Middle frontal gyrus (tissue), 1 donor: ENCODE measurements around the gene NRXN3.

Source experiments
- DNase-seq: peaks from one replicate; pipeline ENCODE4 v3.0.0-alpha.2; 2015; ENCODE audit warnings: low spot score; ENCODE audit errors: extremely low spot score

Gene NRXN3

DNA sequence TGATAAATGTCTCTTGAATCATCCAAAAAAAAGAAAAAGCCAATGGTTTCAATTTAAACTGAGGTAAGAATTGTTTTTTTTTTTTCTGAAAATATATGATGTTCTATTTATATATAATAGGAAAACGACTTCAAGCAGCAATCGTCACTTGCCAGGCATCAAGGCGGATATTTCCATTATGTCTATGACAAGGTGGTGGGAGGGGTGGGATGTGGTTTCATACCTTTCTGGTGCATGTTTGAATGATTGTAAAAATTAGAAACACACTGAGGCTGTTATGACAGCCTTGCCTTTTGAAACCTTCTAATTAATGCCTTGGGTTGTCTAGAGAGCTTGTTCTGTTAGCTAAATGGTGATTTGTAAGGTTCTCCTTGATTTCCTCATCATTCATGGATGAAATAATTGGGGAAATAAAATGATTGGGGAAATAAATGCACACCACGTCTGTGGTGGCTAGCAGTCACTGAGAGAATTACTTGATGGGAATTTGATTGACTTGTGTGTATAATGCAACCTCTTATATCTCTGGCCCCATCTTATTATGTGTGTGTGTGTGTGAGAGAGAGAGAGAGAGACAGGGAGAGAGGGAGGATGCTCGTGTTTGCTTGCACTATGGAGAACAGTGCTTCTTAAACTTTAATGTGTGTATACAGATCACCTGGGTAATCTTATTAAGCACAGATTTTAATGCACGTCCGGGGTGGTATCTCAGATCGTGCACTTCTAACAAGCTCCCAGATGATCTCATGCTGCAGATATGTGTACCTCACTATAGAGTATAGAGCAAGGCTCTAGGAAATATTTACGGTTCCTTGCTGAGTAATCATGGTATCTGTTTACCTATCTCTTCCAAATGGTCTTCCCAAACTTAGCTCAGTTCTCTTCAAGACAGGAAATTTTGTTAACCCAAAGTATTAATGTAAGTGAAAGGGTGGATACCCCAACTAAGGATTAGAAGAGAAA lies 1538.5 kb downstream of the NRXN3 start:
- DNase-seq, result no peak

DNA sequence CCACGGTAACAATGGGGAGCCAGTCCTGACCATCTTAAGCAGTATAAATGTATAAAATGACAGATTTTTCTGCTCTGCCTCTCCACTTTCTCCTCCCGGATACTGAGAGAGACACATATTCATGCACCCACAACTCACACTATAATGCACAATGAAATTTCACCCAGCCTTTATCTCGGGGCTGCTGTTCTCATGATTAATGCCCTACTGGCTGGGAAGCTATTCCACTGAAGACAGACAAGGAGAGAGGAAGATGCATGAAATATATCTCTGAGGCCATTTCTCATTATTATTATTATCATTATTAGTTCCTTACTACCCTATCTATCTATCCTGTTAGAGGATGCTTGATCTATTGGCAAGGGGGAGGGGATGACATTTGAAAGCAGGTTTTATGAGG lies 1539.4 kb downstream of the NRXN3 start:
- no peak for DNase-seq

DNA sequence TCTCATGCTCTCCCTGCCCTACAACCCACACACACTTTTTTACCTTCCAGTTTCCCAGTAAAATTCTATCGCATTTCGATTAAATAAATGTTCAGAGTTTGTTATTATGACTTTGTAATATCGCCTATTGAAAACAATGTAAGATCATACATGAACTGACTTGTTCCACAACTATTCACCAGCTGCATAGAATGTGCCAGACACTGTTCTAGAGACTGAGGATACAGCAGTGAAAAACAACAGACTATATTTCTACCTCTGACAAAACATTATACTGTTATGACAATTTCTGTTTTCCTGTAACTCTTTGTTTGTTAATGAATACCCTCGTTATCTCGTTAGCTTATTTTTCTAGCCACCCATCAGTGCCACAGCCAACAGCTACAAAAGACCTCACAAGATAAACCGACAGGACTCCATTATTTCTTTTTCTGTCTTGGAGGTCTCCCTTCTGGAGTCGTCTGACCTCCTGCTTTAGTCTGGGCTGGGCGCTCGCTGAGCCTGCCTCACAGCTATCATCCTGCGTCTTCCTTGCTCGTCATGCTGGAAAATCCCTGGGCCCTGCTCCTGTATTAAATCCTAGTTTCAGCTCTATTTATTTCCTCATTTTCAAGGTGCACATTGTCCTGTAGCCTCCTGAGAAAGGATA lies 1542.3 kb downstream of the NRXN3 start:
- no peak for DNase-seq

- DNase-seq, result no peak
These were observed 1551.4 kb downstream of the NRXN3 start for GRCh38 chr14:79721399-79722084.

- no peak for DNase-seq
These were observed 1555.0 kb downstream of the NRXN3 start for GRCh38 chr14:79724934-79725717.

- DNase-seq, result no peak
These were observed 1557.7 kb downstream of the NRXN3 start for GRCh38 chr14:79727900-79728299.

- DNase-seq, result no peak
These were observed 1558.2 kb downstream of the NRXN3 start for GRCh38 chr14:79728331-79728730.

DNA sequence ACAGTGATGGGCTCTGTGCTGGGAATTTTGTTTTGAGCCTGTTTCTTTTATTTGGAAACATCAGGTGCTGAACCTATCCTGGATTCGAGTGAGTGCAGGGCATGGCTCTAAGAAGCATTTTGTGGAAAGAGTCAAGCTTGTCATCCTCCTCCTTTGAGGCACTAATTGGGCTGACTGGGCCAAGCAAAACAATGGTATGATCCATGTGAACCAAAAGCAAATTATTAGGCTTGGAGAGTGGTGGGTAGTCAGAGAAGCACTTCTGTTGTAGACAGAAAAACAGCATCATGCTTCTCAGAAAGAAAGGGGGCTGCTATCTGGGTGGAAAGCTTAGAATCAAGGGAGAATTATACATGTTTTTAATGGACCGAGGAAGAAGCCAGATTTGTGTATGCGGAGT lies 1559.6 kb downstream of the NRXN3 start:
- no peak for DNase-seq

GRCh38 chr14:79730196-79730595 lies 1560.0 kb downstream of the NRXN3 start:
- DNase-seq, result no peak

GRCh38 chr14:79730953-79731352 lies 1560.8 kb downstream of the NRXN3 start:
- no peak for DNase-seq

DNA sequence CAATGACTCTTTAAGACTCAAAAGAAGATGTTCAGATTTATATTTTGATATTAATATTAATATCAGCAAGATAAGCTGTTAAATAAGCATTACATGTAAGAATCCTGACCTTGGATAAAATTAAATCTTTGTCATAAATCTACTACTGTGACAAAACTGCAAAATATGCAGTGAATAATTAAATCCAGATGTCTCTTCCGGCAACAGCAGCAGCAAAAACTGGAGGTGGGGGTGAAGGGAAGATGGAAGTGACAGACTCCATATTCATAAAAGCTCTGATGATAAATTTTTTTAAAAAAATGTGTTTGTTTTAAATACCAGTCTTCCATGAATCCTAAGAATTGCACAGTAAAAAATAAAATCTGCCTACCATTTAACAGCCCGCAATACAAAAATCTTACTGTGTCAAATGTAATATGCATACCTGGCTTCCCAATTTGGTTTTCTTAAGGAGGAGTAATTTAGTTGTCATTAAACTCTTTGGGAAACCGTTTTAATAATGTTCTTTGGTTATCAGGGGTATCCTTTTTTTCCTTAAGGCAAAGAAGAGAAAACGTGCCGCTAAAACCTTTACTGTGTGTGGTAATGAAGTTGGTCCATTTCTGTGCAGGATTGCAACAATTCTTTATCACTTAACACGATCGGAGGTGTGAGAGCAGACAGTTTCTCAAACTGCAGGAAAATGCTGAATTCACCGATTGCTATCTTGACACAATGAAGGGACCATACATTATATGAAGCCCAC lies 1562.9 kb downstream of the NRXN3 start:
- no peak for DNase-seq

DNA sequence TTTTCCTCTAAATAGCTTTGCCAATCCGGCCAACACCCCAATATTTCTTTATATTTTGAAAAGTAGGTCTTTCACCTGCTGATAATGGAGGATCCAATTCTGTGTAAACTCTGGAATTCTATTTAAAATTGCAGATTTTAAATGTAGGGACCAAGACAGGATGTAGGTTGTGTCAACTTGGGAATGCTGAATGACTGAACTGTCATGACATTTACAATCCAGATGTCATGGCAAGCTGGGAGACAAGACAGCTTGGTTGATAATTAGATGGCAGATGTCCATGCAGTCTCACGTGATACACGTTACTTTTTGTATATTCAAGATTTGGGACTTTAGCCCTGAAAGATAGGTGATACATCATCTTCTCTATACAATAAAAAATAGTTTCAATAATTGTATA lies 1564.0 kb downstream of the NRXN3 start:
- no peak for DNase-seq

DNA sequence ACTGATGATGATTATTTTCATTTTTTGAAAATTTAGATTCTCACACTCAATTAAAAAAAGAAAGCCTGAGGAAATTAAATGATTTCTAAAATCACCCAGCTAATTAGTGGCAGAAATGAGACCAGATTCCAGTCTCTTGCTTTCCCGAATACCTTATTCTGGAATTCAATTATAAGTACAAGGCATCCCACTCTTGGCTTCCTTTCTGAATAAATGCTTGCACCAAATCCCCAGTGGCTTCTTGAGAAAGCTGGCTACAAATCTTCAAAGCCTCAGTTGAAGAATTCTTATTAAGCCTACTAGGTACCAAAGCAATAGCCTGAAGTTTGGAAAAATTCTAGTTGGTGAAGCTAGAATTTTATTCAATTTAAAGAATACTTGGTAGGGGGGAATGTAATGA lies 1564.5 kb downstream of the NRXN3 start:
- no peak for DNase-seq

DNA sequence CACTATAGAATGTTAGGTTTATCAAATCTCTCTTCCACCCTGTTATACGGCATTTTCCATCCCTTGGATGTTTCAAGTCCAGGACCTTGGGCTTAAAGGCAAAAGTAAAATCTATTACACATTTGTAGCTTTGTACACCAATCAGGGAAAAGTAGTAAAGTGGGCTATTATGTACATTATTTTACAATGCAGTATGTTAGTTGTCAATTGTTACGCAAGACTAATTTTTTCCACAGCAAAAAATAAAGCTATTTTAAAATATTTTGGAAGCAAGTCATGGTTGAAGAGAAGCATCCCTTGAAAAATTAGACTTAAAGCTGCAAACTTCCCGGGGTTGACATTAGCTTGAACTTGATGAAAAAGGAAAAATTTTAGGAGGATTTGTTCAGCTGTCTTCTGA lies 1564.9 kb downstream of the NRXN3 start:
- DNase-seq, result no peak

GRCh38 chr14:79740066-79740601 lies 1570.0 kb downstream of the NRXN3 start:
- DNase-seq, result no peak

DNA sequence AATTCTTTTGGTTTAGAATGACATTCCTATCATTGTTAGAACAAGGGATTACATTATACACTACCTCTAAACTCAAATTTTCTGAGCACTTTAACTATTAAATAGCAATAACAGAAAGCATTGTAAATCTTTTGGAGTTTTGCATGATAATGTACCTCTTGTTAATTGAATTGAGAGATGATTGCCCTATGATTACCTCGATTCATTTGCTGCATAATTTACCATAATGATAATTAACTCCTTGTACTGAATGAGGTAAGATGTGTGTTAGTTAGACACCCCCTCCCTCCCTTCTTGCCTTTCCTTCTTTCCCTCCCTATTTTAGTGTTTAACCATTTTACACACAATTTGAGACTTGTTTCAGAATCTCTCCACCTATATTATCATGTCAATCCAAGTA lies 1572.0 kb downstream of the NRXN3 start:
- DNase-seq, result no peak

DNA sequence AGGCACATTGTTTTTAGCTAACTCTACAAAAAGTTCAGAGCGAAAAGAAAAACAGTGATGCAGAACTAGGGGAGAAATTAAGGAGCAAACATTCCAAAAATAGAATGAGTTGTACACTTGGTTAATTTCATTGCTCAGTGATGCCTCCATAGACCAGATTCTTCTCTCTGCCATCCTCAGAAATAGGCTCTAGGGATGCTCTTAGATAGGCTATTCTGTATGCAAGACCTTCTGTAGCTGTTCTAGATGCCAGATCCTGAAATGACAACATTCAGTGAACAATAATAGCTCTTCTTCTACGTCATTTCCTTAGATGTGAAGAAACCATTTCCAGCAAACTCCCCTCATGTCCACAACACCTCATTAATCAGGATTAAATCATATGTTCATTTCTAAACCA lies 1574.9 kb downstream of the NRXN3 start:
- DNase-seq, result no peak

DNA sequence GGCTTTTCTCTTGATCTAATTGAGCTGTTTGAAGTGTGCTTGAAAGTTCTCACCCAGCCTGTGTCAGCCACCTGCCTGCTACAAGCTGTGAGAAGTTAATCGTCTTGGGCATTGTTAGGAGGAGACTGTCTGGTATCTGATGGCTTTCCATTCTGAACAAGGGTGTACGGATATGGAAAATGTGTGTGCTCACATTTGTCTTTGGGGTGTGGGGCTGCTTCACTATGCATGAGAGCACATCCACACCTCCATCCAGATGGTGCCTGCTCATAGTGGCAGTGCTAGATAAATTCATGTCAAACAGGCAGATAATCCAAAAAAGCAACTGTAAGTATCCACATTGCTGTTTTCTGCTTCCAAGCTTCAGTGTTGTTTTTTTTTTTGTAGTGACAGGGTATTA lies 1578.9 kb downstream of the NRXN3 start:
- DNase-seq, result no peak

GRCh38 chr14:79758985-79759384 lies 1588.8 kb downstream of the NRXN3 start:
- no peak for DNase-seq

GRCh38 chr14:79764323-79764722 lies 1594.2 kb downstream of the NRXN3 start:
- no peak for DNase-seq
